Colonic mucosa (tissue), 4 donors: Measurements from ENCODE around the gene NPB. TPM values are rescaled to one million over a fixed set of nuclear protein-coding genes. Genes with fewer than 3 reads are reported as not detected.

Experiments
- DNase-seq: peaks from one replicate; pipeline ENCODE4 v3.0.0-alpha.2; 2020
- H3K27ac ChIP-seq: fragments of 200-600 bp; one replicate; pipeline ENCODE4 v1.8.0; 2021
- H3K27me3 ChIP-seq: fragments of 200-600 bp; one replicate; pipeline ENCODE4 v1.8.0; 2021
- H3K36me3 ChIP-seq: fragments of 200-600 bp; one replicate; pipeline ENCODE4 v1.8.0; 2021
- H3K4me1 ChIP-seq: fragments of 200-600 bp; one replicate; pipeline ENCODE4 v1.8.0; 2021; ENCODE audit warnings: mild to moderate bottlenecking
- H3K4me3 ChIP-seq: fragments of 200-600 bp; one replicate; pipeline ENCODE4 v1.8.0; 2021
- H3K9ac ChIP-seq, 2 donors: one replicate each; pipeline ENCODE4 v1.7.0; 2013; ENCODE audit warnings: control low read depth in 2 of 2, low read depth in 2 of 2, low read length in 2 of 2
- H3K9me3 ChIP-seq: fragments of 200-600 bp; one replicate; pipeline ENCODE4 v1.8.0; 2021
- CTCF ChIP-seq: fragments of 200-600 bp; IDR thresholded peaks from one replicate; pipeline ENCODE4 v1.8.0; 2022; ENCODE audit warnings: antibody characterized with exemption, mild to moderate bottlenecking
- intact Hi-C: fragments of 100-400 bp; cut with DNase I; formaldehyde crosslinking; loops from one replicate; pipeline ENCODE4 v1.14.1; 2022
- total RNA-seq, 2 donors: library from RNA; stranded (reverse); fragmentation: NEBNext Ultra II Directional in 1 of 2; extraction: Animal tissue kit (Norgen Biotek cat#: 25700) in 1 of 2; gene quantifications; one replicate each; pipeline ENCODE4 v1.2.1, GENCODE V29; 2021
- donor health status: healthy.
- donor health status: DM: no; HTN: no; CAD: no.
- donor health status: DM: no; HTN: no; CAD: no.

NPB gene
- total RNA-seq, 2 donors from 2014 or later = 0.22 TPM; not detected in 1

GRCh38 chr17:81898885-81899284 is 3.2 kb upstream of the NPB start:
- Histone ChIP-seq H3K36me3 (no peaks in the 10 kb centered on the region), H3K4me3 (no peak overlapping the region), H3K27me3 (peaks cover 4% of the 10 kb centered on the region), H3K9me3 (no peaks in the 10 kb centered on the region), H3K27ac (no peak overlapping the region), H3K9ac (no peak overlapping the region), H3K4me1 (no peaks in the 10 kb centered on the region)
- DNase-seq = no peak
- intact Hi-C loops = no loop called here
- TF ChIP-seq CTCF = no peak

- Histone ChIP-seq H3K4me3 (no peak overlapping the region), H3K36me3 (no peaks in the 10 kb centered on the region), H3K9me3 (no peaks in the 10 kb centered on the region), H3K4me1 (no peaks in the 10 kb centered on the region), H3K27me3 (peaks cover 4% of the 10 kb centered on the region), H3K27ac (no peak overlapping the region), H3K9ac (no peak overlapping the region)
- TF ChIP-seq CTCF = no peak
- intact Hi-C loops = no loop called here
- no peak for DNase-seq
These were observed 2.4 kb upstream of the NPB start for GRCh38 chr17:81899514-81900166.

- TF ChIP-seq CTCF = no peak
- H3K9ac ChIP-seq = no peak overlapping the region
- peaks cover 4% of the 10 kb centered on the region for H3K27me3 ChIP-seq
- no peaks in the 10 kb centered on the region for H3K4me1 ChIP-seq
- intact Hi-C loops = no loop called here
- H3K4me3 ChIP-seq = no peak overlapping the region
- no peak overlapping the region for H3K27ac ChIP-seq
- no peaks in the 10 kb centered on the region for H3K9me3 ChIP-seq
- H3K36me3 ChIP-seq = no peaks in the 10 kb centered on the region
- DNase-seq = no peak
These were observed 1.7 kb upstream of the NPB start for GRCh38 chr17:81900181-81900820.

- DNase-seq = no peak
- Histone ChIP-seq H3K27me3 (peaks cover 4% of the 10 kb centered on the region), H3K9me3 (no peaks in the 10 kb centered on the region), H3K36me3 (no peaks in the 10 kb centered on the region), H3K9ac (no peak overlapping the region), H3K4me3 (peak overlapping the region; percentile 28), H3K4me1 (no peaks in the 10 kb centered on the region), H3K27ac (no peak overlapping the region)
- intact Hi-C loops = no loop called here
- TF ChIP-seq CTCF = no peak
These were observed 643 bp upstream of the NPB start for GRCh38 chr17:81901167-81902022.

GRCh38 chr17:81902653-81903414 is 796 bp downstream of the NPB start:
- intact Hi-C loops = no loop called here
- Histone ChIP-seq H3K27ac (no peak overlapping the region), H3K9ac (no peak overlapping the region), H3K27me3 (peaks cover 4% of the 10 kb centered on the region), H3K36me3 (no peaks in the 10 kb centered on the region), H3K4me3 (peak overlapping the region; percentile 28), H3K9me3 (no peaks in the 10 kb centered on the region), H3K4me1 (no peaks in the 10 kb centered on the region)
- DNase-seq = no peak
- no peak for TF ChIP-seq CTCF
